HepG2 (cell line): ENCODE data around the gene CCDC191. TPM values are rescaled to one million over a fixed set of nuclear protein-coding genes. Genes with fewer than 3 reads are reported as not detected.

Experiments
- DZIP1 ChIP-seq: sonication (generic); formaldehyde crosslinking; IDR thresholded peaks from 2 replicates; pipeline ENCODE4 v1.5.0; 2020; ENCODE audit warnings: mild to moderate bottlenecking, missing genetic modification reagents
- HDAC1 ChIP-seq: sonication (generic); formaldehyde crosslinking; IDR thresholded peaks from 2 replicates; pipeline ENCODE4 v1.5.1; 2020; ENCODE audit warnings: mild to moderate bottlenecking, missing genetic modification reagents
- HNRNPK ChIP-seq: fragments of 200-400 bp; formaldehyde crosslinking; IDR thresholded peaks from 2 replicates; pipeline ENCODE4 v1.6.1; 2018; ENCODE audit warnings: low read length, low read depth, moderate library complexity, mild to moderate bottlenecking; ENCODE audit not compliant: poor library complexity, severe bottlenecking
- MTF2 ChIP-seq: sonication (generic); formaldehyde crosslinking; IDR thresholded peaks from 2 replicates; pipeline ENCODE4 v1.5.0; 2020; ENCODE audit warnings: missing genetic modification reagents, borderline replicate concordance
- NFE2L1 ChIP-seq: sonication (generic); formaldehyde crosslinking; IDR thresholded peaks from 2 replicates; pipeline ENCODE4 v1.4.0; 2020; ENCODE audit warnings: missing genetic modification reagents, mild to moderate bottlenecking, borderline replicate concordance
- NFYC ChIP-seq: IDR thresholded peaks from 2 replicates; pipeline ENCODE4 v1.6.1; 2016; ENCODE audit warnings: missing genetic modification reagents, missing compliant biosample characterization
- NONO ChIP-seq, 2 experiments: fragments of 450-650 bp in 1 of 2; sonication (generic) in 1 of 2; formaldehyde crosslinking in 1 of 2; IDR thresholded peaks in 1 of 2; conservative IDR thresholded peaks in 1 of 2; 2 replicates each; pipeline versions ENCODE4 v1.6.1 to v1.8.0; 2017 to 2022; ENCODE audit warnings: mild to moderate bottlenecking in 1 of 2, missing genetic modification reagents in 1 of 2, moderate library complexity in 1 of 2
- PAX8 ChIP-seq: sonication (generic); formaldehyde crosslinking; IDR thresholded peaks from 2 replicates; pipeline ENCODE4 v1.8.0; 2022; ENCODE audit warnings: mild to moderate bottlenecking, missing genetic modification reagents, borderline replicate concordance
- POGK ChIP-seq: sonication (generic); formaldehyde crosslinking; conservative IDR thresholded peaks from 2 replicates; pipeline ENCODE4 v1.8.0; 2022; ENCODE audit warnings: mild to moderate bottlenecking, moderate library complexity, missing genetic modification reagents
- REXO4 ChIP-seq: sonication (generic); formaldehyde crosslinking; IDR thresholded peaks from 2 replicates; pipeline ENCODE4 v1.8.0; 2022; ENCODE audit warnings: missing genetic modification reagents, mild to moderate bottlenecking, borderline replicate concordance
- RFX3 ChIP-seq: IDR thresholded peaks from 2 replicates; pipeline ENCODE4 v1.6.1; 2016; ENCODE audit warnings: missing biosample characterization, missing genetic modification reagents
- SALL1 ChIP-seq: sonication (generic); formaldehyde crosslinking; IDR thresholded peaks from 2 replicates; pipeline ENCODE4 v1.8.0; 2022; ENCODE audit warnings: mild to moderate bottlenecking, missing genetic modification reagents
- SOX6 ChIP-seq, 2 experiments: fragments of 450-650 bp in 1 of 2; sonication (generic) in 1 of 2; formaldehyde crosslinking in 1 of 2; IDR thresholded peaks; 2 replicates each; pipeline versions ENCODE4 v1.4.0 to v1.6.1; 2017 to 2020; ENCODE audit warnings: antibody characterized with exemption in 1 of 2, mild to moderate bottlenecking in 1 of 2, missing genetic modification reagents in 1 of 2
- ZFP36L2 ChIP-seq: sonication (generic); formaldehyde crosslinking; IDR thresholded peaks from 2 replicates; pipeline ENCODE4 v1.4.0; 2020; ENCODE audit warnings: missing genetic modification reagents
- ZNF225 ChIP-seq: sonication (generic); formaldehyde crosslinking; IDR thresholded peaks from 2 replicates; pipeline ENCODE4 v1.4.0; 2020; ENCODE audit warnings: mild to moderate bottlenecking, missing genetic modification reagents
- ZNF280B ChIP-seq: sonication (generic); formaldehyde crosslinking; IDR thresholded peaks from 2 replicates; pipeline ENCODE4 v1.5.0; 2020; ENCODE audit warnings: missing genetic modification reagents, mild to moderate bottlenecking, borderline replicate concordance
- ZNF383 ChIP-seq: sonication (generic); formaldehyde crosslinking; IDR thresholded peaks from 2 replicates; pipeline ENCODE4 v1.4.0; 2020; ENCODE audit warnings: missing genetic modification reagents, mild to moderate bottlenecking, borderline replicate concordance
- ZNF672 ChIP-seq: sonication (generic); formaldehyde crosslinking; IDR thresholded peaks from 2 replicates; pipeline ENCODE4 v1.8.1; 2022; ENCODE audit warnings: missing genetic modification reagents
- ZNF800 ChIP-seq: sonication (generic); formaldehyde crosslinking; IDR thresholded peaks from 2 replicates; pipeline ENCODE4 v1.4.0; 2020; ENCODE audit warnings: missing genetic modification reagents
- polyA plus RNA-seq, 8 experiments: library from polyadenylated mRNA; depleted of rRNA in 3 of 8; stranded (reverse) in 7 of 8; unstranded in 1 of 8; fragments of >200 nt; fragmentation: Illumina TruSeq in 4 of 8; extraction: Trizol in 4 of 8; gene quantifications; 2 replicates each; pipeline versions ENCODE4 v1.2.1 to v1.2.3, GENCODE V29; 2011 to 2016; ENCODE audit warnings: low read depth in 4 of 8, missing spikeins in 1 of 8, mixed read lengths in 1 of 8; ENCODE audit not compliant: insufficient read depth in 1 of 8
- total RNA-seq, 5 experiments: library from RNA; depleted of rRNA; stranded (reverse); fragments of >200 nt; fragmentation: Illumina TruSeq; extraction: Trizol; gene quantifications; 2 replicates each; pipeline ENCODE4 v1.2.3, GENCODE V29; 2016; ENCODE audit warnings: low read depth in 1 of 5

Gene CCDC191
- total and polyA plus RNA-seq, 2 of the 13 experiments (the other 11 are each of a cell fraction or from before 2014, with no cell fraction given): 0.91 to 1.4 TPM

GRCh38 chr3:113948015-113948917, 108.1 kb downstream of the CCDC191 start (continued):
- TF ChIP-seq DZIP1 (CRISPR knock-in tag): 0 out of 2 replicates have a peak, but pooled peaks have one; percentile 53
- TF ChIP-seq REXO4: no peak
- TF ChIP-seq RFX3 (CRISPR knock-in tag): peak; percentile 70
- peak; percentile 58; the same call in 1 of the 2 replicates for TF ChIP-seq POGK
- no peak for TF ChIP-seq ZFP36L2 (CRISPR knock-in tag)
- no peak for TF ChIP-seq HNRNPK
- TF ChIP-seq SALL1 (CRISPR knock-in tag): peak; percentile 28; the same call in 1 of the 2 replicates
- peak; percentile 57 for TF ChIP-seq HDAC1
- no peak for TF ChIP-seq NONO (IDR thresholded peaks at IDR 0.05)
- 0 out of 2 replicates have a peak, but pooled peaks have one; percentile 37 for TF ChIP-seq NONO (CRISPR knock-in tag; conservative IDR thresholded peaks at IDR 0.05)
- TF ChIP-seq ZNF383: no peak
- no peak for TF ChIP-seq ZNF225 (CRISPR knock-in tag)
- TF ChIP-seq MTF2 (CRISPR knock-in tag): 0 out of 2 replicates have a peak, but pooled peaks have one; percentile 19
- no peak for TF ChIP-seq NFYC (CRISPR knock-in tag)
- TF ChIP-seq PAX8 (CRISPR knock-in tag): no peak
- TF ChIP-seq NFE2L1 (CRISPR knock-in tag): no peak
- peak; percentile 62; the same call in 1 of the 2 replicates for TF ChIP-seq ZNF800 (CRISPR knock-in tag)
- 0 out of 2 replicates have a peak, but pooled peaks have one; percentile 24 for TF ChIP-seq ZNF672 (CRISPR knock-in tag)
- TF ChIP-seq ZNF280B: 0 out of 2 replicates have a peak, but pooled peaks have one; percentile 32
- no peak for TF ChIP-seq SOX6 (IDR thresholded peaks at IDR 0.05)
- peak; percentile 20; the same call in 1 of the 2 replicates for TF ChIP-seq SOX6 (CRISPR knock-in tag; IDR thresholded peaks at IDR 0.05)
